Breast epithelium (tissue), 4 donors: ENCODE data around the gene LCN10. TPM values are rescaled to one million over a fixed set of nuclear protein-coding genes. Genes with fewer than 3 reads are reported as not detected.

ENCODE experiments used
- DNase-seq, 2 donors: peaks; one replicate each; pipeline ENCODE4 v3.0.0-alpha.2; 2019; ENCODE audit warnings: low spot score in 2 of 2
- H3K27ac ChIP-seq, 2 donors: fragments of 200-600 bp; sonication (generic) in 1 of 2; one replicate each; pipeline ENCODE4 v1.5.1; 2016 to 2019; ENCODE audit warnings: mild to moderate bottlenecking in 1 of 2
- H3K27me3 ChIP-seq, 2 donors: fragments of 200-600 bp; sonication (generic) in 1 of 2; one replicate each; pipeline versions ENCODE4 v1.5.1 to v1.6.0; 2017 to 2019; ENCODE audit warnings: control low read depth in 1 of 2, mild to moderate bottlenecking in 1 of 2
- H3K36me3 ChIP-seq: fragments of 200-600 bp; one replicate; pipeline ENCODE4 v1.5.1; 2019
- H3K4me1 ChIP-seq, 2 donors: fragments of 200-600 bp; sonication (generic); one replicate each; pipeline ENCODE4 v1.5.1; 2016 to 2019; ENCODE audit warnings: control low read depth in 1 of 2
- H3K4me3 ChIP-seq, 3 donors: fragments of 200-600 bp; sonication (generic); 1 replicate in 2 of 3; 2 replicates in 1 of 3; pipeline ENCODE4 v1.5.1; 2016 to 2019; ENCODE audit warnings: mild to moderate bottlenecking in 3 of 3, moderate library complexity in 2 of 3
- H3K9me3 ChIP-seq, 2 donors: fragments of 200-600 bp; sonication (generic) in 1 of 2; one replicate each; pipeline ENCODE4 v1.5.1; 2016 to 2019; ENCODE audit warnings: control low read depth in 1 of 2
- CTCF ChIP-seq, 3 donors: fragments of 450-650 bp; IDR thresholded peaks; one replicate each; pipeline ENCODE4 v1.5.1; 2016 to 2017; ENCODE audit warnings: antibody characterized with exemption in 3 of 3, mild to moderate bottlenecking in 3 of 3, moderate library complexity in 3 of 3
- POLR2A ChIP-seq: fragments of 450-650 bp; IDR thresholded peaks from one replicate; pipeline ENCODE4 v1.6.1; 2016; ENCODE audit warnings: antibody characterized with exemption, mild to moderate bottlenecking, moderate library complexity
- POLR2AphosphoS5 ChIP-seq, 3 donors: sonication (generic); formaldehyde crosslinking; IDR thresholded peaks; one replicate each; pipeline ENCODE4 v1.6.1; 2017; ENCODE audit warnings: antibody characterized with exemption in 3 of 3
- intact Hi-C: fragments of 100-400 bp; cut with DNase I; formaldehyde crosslinking; loops from one replicate; pipeline ENCODE4 v1.15.1; 2023; ENCODE audit warnings: low total_unique reads
- total RNA-seq, 3 donors: library from RNA; depleted of rRNA; stranded (reverse); fragments of >200 nt; gene quantifications; one replicate each; pipeline ENCODE4 v1.1.0, GENCODE V29; 2016

The LCN10 gene
- total RNA-seq, 3 donors from 2014 or later, result 0.73 to 6.9 (median 6.7) TPM

DNA sequence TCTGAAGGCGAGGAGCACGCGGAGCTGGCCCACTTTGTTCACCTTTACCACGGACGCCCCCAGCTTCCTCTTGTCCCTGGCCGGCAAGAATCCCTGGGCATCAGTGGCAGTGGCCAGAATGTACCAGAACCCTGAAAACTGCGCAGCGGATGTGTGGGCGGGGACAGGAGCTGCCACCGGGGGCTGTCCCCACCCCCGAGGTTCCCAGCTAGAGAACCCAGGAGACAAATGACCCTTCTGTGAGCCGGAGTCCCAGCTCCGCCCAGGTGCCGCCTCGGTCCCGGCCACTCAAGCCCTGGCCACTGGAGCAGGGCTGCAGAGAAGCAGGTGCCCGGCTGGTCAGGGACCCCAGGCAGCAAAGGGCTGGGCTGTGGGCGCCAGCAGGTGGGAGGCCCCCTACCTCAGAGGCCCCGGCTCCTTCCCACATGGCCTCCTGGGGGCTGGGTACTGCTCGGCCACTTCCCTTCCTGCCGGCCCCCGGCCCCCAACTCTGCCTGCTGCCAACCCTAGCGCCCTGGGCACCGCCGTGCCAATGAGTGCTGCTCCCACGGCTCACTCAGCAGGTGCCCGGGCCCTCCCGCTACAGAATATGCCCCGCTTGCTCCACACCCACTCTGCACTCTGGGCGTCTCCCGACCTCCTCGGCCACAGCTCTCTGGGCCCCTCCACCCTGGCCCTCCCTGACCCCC, 713 bp downstream of the LCN10 start:
- intact Hi-C loops, result no loop called here
- Histone ChIP-seq H3K9me3 (no peaks in the 10 kb centered on the region), H3K27ac (no peak overlapping the region), H3K4me1 (peaks cover 8 to 11% of the 10 kb centered on the region in 2 donors), H3K4me3 (peak overlapping the region; percentile 4 to 41 (median 11)), H3K27me3 (peaks cover 2 to 61% of the 10 kb centered on the region in 2 donors), H3K36me3 (no peaks in the 10 kb centered on the region)
- TF ChIP-seq CTCF (IDR thresholded peaks at IDR 0.05) (no peak), POLR2A (no peak), POLR2AphosphoS5 (IDR thresholded peaks at IDR 0.05) (no peak)
- DNase-seq, result no peak

- TF ChIP-seq POLR2AphosphoS5 (IDR thresholded peaks at IDR 0.05) (no peak), CTCF (IDR thresholded peaks at IDR 0.05) (no peak), POLR2A (no peak)
- peak overlapping the region; percentile 4 to 41 (median 11) for H3K4me3 ChIP-seq
- no peaks in the 10 kb centered on the region for H3K9me3 ChIP-seq
- DNase-seq, result no peak
- no peaks in the 10 kb centered on the region for H3K36me3 ChIP-seq
- peaks cover 8 to 11% of the 10 kb centered on the region in 2 donors for H3K4me1 ChIP-seq
- no peak overlapping the region for H3K27ac ChIP-seq
- H3K27me3 ChIP-seq, result peaks cover 2 to 61% of the 10 kb centered on the region in 2 donors
- intact Hi-C loops, result no loop called here
These were observed 1.5 kb downstream of the LCN10 start for GRCh38 chr9:136740971-136741882.

DNA sequence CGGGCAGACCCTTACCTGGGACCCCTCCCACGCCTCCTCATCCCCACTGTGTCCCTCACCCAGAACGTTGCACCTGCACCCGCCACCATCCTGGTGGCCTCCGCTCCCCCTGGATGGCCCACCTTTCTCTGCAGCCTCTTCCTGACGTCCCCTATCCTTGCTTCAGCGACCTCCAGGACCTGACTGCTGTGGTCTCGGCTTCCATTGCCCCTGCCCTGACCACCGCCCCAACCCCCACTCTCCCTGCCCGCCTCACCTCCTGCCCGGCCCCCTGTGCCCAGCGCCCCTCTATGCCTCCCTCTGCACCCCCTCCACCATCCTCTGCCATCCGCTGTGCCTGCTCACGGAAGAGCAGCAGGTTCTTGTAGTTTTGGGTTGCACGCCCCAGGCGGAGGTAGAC, 2.2 kb downstream of the LCN10 start:
- H3K36me3 ChIP-seq, result no peaks in the 10 kb centered on the region
- TF ChIP-seq POLR2A (no peak), POLR2AphosphoS5 (IDR thresholded peaks at IDR 0.05) (no peak), CTCF (IDR thresholded peaks at IDR 0.05) (no peak)
- peaks cover 8 to 11% of the 10 kb centered on the region in 2 donors for H3K4me1 ChIP-seq
- no peak overlapping the region for H3K27ac ChIP-seq
- H3K4me3 ChIP-seq, result no peak overlapping the region
- peaks cover 2 to 61% of the 10 kb centered on the region in 2 donors for H3K27me3 ChIP-seq
- intact Hi-C loops, result no loop called here
- DNase-seq, result no peak
- no peaks in the 10 kb centered on the region for H3K9me3 ChIP-seq

GRCh38 chr9:136740069-136740468, 2.7 kb downstream of the LCN10 start:
- H3K27ac ChIP-seq, result no peak overlapping the region
- no peaks in the 10 kb centered on the region for H3K36me3 ChIP-seq
- no peak for TF ChIP-seq POLR2A
- TF ChIP-seq CTCF (IDR thresholded peaks at IDR 0.05), result no peak
- no peak for TF ChIP-seq POLR2AphosphoS5 (IDR thresholded peaks at IDR 0.05)
- peaks cover 8 to 11% of the 10 kb centered on the region in 2 donors for H3K4me1 ChIP-seq
- H3K9me3 ChIP-seq, result no peaks in the 10 kb centered on the region
- no peak overlapping the region for H3K4me3 ChIP-seq
- no peak for DNase-seq
- H3K27me3 ChIP-seq, result peaks cover 2 to 61% of the 10 kb centered on the region in 2 donors
- intact Hi-C loops, result no loop called here

DNA sequence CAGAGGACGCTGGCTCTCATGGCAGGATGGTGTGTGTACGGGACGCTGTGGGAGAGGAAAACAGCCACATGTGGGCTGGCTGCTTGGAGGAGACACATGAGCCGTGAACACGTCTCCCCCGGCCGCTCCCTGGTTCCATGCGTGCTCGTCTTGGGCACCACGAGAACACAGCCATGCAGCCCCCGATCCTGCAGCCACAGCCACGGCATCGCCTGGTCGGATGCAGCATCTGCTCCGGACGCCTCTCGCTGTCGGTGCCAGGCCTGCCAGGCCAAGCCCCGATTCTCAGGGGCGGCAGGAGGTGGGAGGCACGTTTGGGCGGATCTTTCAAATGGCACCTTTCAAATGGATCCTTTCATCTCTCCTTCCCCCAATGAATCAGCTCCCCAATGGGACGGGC, 3.2 kb downstream of the LCN10 start:
- Histone ChIP-seq H3K36me3 (no peaks in the 10 kb centered on the region), H3K27ac (no peak overlapping the region), H3K4me3 (no peak overlapping the region), H3K9me3 (no peaks in the 10 kb centered on the region), H3K4me1 (peaks cover 8 to 11% of the 10 kb centered on the region in 2 donors), H3K27me3 (peaks cover 2 to 60% of the 10 kb centered on the region in 2 donors)
- DNase-seq, result no peak
- no peak for TF ChIP-seq POLR2AphosphoS5 (IDR thresholded peaks at IDR 0.05)
- no peak for TF ChIP-seq POLR2A
- no peak for TF ChIP-seq CTCF (IDR thresholded peaks at IDR 0.05)
- intact Hi-C loops, result no loop called here
